GM10248 (cell line): ENCODE measurements around the gene PREX1.

Experiments used
- CTCF ChIA-PET: fragments of 300-600 bp; sonication (Branson Sonifier 250); formaldehyde crosslinking; extraction: SDS; loops from one replicate; lab custom pipeline; 2021; ENCODE audit warnings: antibody characterized with exemption; lab: Yijun Ruan, JAX
- POLR2A ChIA-PET: fragments of 350-650 bp; sonication (Branson Sonifier 250); formaldehyde crosslinking; extraction: SDS; loops from one replicate; lab custom pipeline; 2020; ENCODE audit warnings: antibody characterized with exemption; lab: Yijun Ruan, JAX
- DNase-seq: peaks from one replicate; pipeline ENCODE4 v3.0.0; 2012; ENCODE audit errors: extremely low spot score
- CTCF ChIP-seq: IDR thresholded peaks from 2 replicates; pipeline ENCODE4 v1.5.1; 2012; ENCODE audit warnings: mild to moderate bottlenecking, low read depth; ENCODE audit errors: extremely low read depth, missing control alignments, control extremely low read depth

Gene PREX1

GRCh38 chr20:48615871-48616270 lies 211.9 kb downstream of the PREX1 start:
- no peak for TF ChIP-seq CTCF
- POLR2A ChIA-PET, result no interaction called here
- CTCF ChIA-PET, result no interaction called here
- DNase-seq, result no peak

- ChIA-PET POLR2A (no interaction called here), CTCF (no interaction called here)
- no peak for TF ChIP-seq CTCF
- DNase-seq, result no peak
These were observed 213.1 kb downstream of the PREX1 start for GRCh38 chr20:48614593-48615274.

- ChIA-PET POLR2A (no interaction called here), CTCF (interaction anchor here (0.8 kb wide), 1 partner anchor 828 kb away, joined by 3 read pairs; no protein-coding TSS in a partner anchor)
- no peak for TF ChIP-seq CTCF
- DNase-seq, result no peak
These were observed 213.9 kb downstream of the PREX1 start for GRCh38 chr20:48613926-48614325.

GRCh38 chr20:48612335-48612734 lies 215.5 kb downstream of the PREX1 start:
- ChIA-PET POLR2A (no interaction called here), CTCF (interaction anchor here (7.8 kb wide), 1 partner anchor 8 kb away, joined by 51 read pairs; no protein-coding TSS in a partner anchor)
- no peak for DNase-seq
- TF ChIP-seq CTCF, result no peak

GRCh38 chr20:48610996-48611395 lies 216.8 kb downstream of the PREX1 start:
- no peak for DNase-seq
- no peak for TF ChIP-seq CTCF
- POLR2A ChIA-PET, result no interaction called here
- CTCF ChIA-PET, result interaction anchor here (7.8 kb wide), 1 partner anchor 9 kb away, joined by 51 read pairs; no protein-coding TSS in a partner anchor

- TF ChIP-seq CTCF, result no peak
- ChIA-PET CTCF (interaction anchor here (7.8 kb wide), 1 partner anchor 11 kb away, joined by 51 read pairs; no protein-coding TSS in a partner anchor), POLR2A (interaction anchor here (0.6 kb wide), 1 partner anchor 125 kb away, joined by 4 read pairs; no protein-coding TSS in a partner anchor)
- peak; percentile 78 for DNase-seq
These were observed 218.3 kb downstream of the PREX1 start for GRCh38 chr20:48609491-48609978.
